GM12891 (cell line): ENCODE measurements around the gene B4GALT5.

ENCODE experiments used
- POLR2A ChIP-seq: IDR thresholded peaks from 2 replicates; pipeline ENCODE4 v1.6.1; 2011; ENCODE audit warnings: low read depth, low read length, control low read depth
- POLR2AphosphoS5 ChIP-seq: IDR thresholded peaks from 2 replicates; pipeline ENCODE4 v1.6.1; 2011; ENCODE audit warnings: low read depth, low read length, control low read depth
- SPI1 ChIP-seq: IDR thresholded peaks from 2 replicates; pipeline ENCODE4 v1.6.1; 2011; ENCODE audit warnings: low read depth, low read length, control low read depth
- TAF1 ChIP-seq: IDR thresholded peaks from 2 replicates; pipeline ENCODE4 v1.6.1; 2011; ENCODE audit warnings: low read depth, low read length, control low read depth

GRCh38 chr20:49663112-49663511, 50.6 kb downstream of the B4GALT5 start:
- TF ChIP-seq TAF1 (no peak), POLR2A (no peak), POLR2AphosphoS5 (no peak), SPI1 (no peak)
